Nephron progenitor cell (in vitro differentiated cells): ENCODE results near the gene VPS39.

Experiments
- DNase-seq: peaks from one replicate; pipeline ENCODE4 v3.0.0; 2021
- H3K27ac Mint-ChIP-seq: 2 replicates; pipeline ENCODE4 v1.8.0; 2021; ENCODE audit warnings: mild to moderate bottlenecking, moderate library complexity, mixed read lengths
- H3K27me3 Mint-ChIP-seq: 2 replicates; pipeline ENCODE4 v1.8.0; 2021; ENCODE audit warnings: mild to moderate bottlenecking, low read depth, mixed read lengths; ENCODE audit not compliant: poor library complexity
- H3K36me3 Mint-ChIP-seq: 2 replicates; pipeline ENCODE4 v1.8.0; 2021; ENCODE audit warnings: low read depth, mixed read lengths
- H3K4me1 Mint-ChIP-seq: 2 replicates; pipeline ENCODE4 v1.8.0; 2021; ENCODE audit warnings: mixed read lengths
- H3K4me3 Mint-ChIP-seq: 2 replicates; pipeline ENCODE4 v1.8.0; 2021; ENCODE audit warnings: mild to moderate bottlenecking, moderate library complexity, mixed read lengths
- H3K9me3 Mint-ChIP-seq: 2 replicates; pipeline ENCODE4 v1.8.0; 2021; ENCODE audit warnings: mild to moderate bottlenecking, moderate library complexity, mixed read lengths
- TF ChIP-seq, protein P1 (sequence below): fragments of 200-600 bp; sonication (generic); IDR thresholded peaks from 2 replicates; pipeline ENCODE4 v1.5.0; 2021; ENCODE audit warnings: antibody characterized with exemption

Gene VPS39

GRCh38 chr15:42141246-42141645 is 66.9 kb downstream of the VPS39 start:
- no peak overlapping the region for H3K4me3 Mint-ChIP-seq
- TF ChIP-seq, protein P1, sequence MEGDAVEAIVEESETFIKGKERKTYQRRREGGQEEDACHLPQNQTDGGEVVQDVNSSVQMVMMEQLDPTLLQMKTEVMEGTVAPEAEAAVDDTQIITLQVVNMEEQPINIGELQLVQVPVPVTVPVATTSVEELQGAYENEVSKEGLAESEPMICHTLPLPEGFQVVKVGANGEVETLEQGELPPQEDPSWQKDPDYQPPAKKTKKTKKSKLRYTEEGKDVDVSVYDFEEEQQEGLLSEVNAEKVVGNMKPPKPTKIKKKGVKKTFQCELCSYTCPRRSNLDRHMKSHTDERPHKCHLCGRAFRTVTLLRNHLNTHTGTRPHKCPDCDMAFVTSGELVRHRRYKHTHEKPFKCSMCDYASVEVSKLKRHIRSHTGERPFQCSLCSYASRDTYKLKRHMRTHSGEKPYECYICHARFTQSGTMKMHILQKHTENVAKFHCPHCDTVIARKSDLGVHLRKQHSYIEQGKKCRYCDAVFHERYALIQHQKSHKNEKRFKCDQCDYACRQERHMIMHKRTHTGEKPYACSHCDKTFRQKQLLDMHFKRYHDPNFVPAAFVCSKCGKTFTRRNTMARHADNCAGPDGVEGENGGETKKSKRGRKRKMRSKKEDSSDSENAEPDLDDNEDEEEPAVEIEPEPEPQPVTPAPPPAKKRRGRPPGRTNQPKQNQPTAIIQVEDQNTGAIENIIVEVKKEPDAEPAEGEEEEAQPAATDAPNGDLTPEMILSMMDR = no peak
- H3K9me3 Mint-ChIP-seq = peaks cover 14% of the 10 kb centered on the region
- H3K36me3 Mint-ChIP-seq = no peaks in the 10 kb centered on the region
- H3K27me3 Mint-ChIP-seq = peaks cover 28% of the 10 kb centered on the region
- no peak overlapping the region for H3K27ac Mint-ChIP-seq
- peaks cover 7% of the 10 kb centered on the region for H3K4me1 Mint-ChIP-seq
- DNase-seq = no peak

GRCh38 chr15:42140383-42141070 is 67.6 kb downstream of the VPS39 start:
- Mint-ChIP-seq H3K4me3 (no peak overlapping the region), H3K36me3 (no peaks in the 10 kb centered on the region), H3K27me3 (peaks cover 30% of the 10 kb centered on the region), H3K9me3 (peaks cover 14% of the 10 kb centered on the region), H3K27ac (no peak overlapping the region), H3K4me1 (peaks cover 7% of the 10 kb centered on the region)
- DNase-seq = no peak
- TF ChIP-seq, protein P1 = no peak

DNA sequence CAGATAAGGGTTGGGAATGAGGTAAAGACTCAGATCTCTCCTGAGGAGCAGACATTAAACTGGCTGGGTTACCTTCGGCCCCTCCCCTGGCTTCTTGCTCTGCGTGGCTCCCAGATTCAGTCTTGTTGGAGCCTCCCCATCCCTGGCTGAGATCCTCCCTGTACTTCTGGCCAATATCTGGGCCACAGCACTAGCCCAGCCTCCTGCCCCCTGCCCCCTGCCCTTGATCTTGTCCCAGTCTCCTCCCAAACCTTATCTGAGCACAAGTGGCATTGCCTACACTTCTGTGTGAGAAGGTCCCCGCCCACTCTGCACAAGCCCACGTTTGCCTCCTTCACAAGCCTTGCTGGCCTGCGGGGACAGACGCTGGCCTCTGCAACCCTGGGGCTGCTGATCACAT is 68.5 kb downstream of the VPS39 start:
- no peak for DNase-seq
- H3K36me3 Mint-ChIP-seq = no peaks in the 10 kb centered on the region
- peaks cover 14% of the 10 kb centered on the region for H3K9me3 Mint-ChIP-seq
- TF ChIP-seq, protein P1 = no peak
- H3K4me3 Mint-ChIP-seq = no peak overlapping the region
- H3K4me1 Mint-ChIP-seq = no peaks in the 10 kb centered on the region
- peaks cover 26% of the 10 kb centered on the region for H3K27me3 Mint-ChIP-seq
- no peak overlapping the region for H3K27ac Mint-ChIP-seq

GRCh38 chr15:42138968-42139386 is 69.1 kb downstream of the VPS39 start:
- Mint-ChIP-seq H3K36me3 (no peaks in the 10 kb centered on the region), H3K4me1 (no peaks in the 10 kb centered on the region), H3K27me3 (peaks cover 26% of the 10 kb centered on the region), H3K27ac (no peak overlapping the region), H3K4me3 (no peak overlapping the region), H3K9me3 (peaks cover 14% of the 10 kb centered on the region)
- TF ChIP-seq, protein P1 = no peak
- DNase-seq = no peak

DNA sequence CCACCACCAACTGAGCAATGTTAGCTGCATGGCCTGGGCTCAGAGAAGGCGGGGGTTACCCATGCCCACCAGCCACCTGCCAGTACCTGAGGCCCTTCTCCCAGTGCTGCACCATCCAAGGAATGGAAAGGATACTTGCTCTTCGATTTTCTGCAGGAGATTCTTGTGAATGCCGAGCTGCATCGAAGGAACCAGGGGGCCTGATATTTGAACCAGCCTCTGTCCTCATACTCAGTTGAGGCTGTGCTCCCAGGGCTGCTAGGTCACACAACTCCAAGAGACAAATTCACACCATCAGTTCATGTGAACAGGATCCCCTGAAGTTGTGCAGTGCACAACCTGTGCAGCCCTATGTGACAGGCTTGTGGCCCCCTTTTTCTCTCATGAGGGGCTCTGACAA is 69.7 kb downstream of the VPS39 start:
- TF ChIP-seq, protein P1 = no peak
- Mint-ChIP-seq H3K4me1 (peaks cover under 1% of the 10 kb centered on the region), H3K27ac (no peak overlapping the region), H3K27me3 (peaks cover 25% of the 10 kb centered on the region), H3K4me3 (no peak overlapping the region), H3K9me3 (peaks cover 14% of the 10 kb centered on the region), H3K36me3 (no peaks in the 10 kb centered on the region)
- no peak for DNase-seq
